ENCODE results near the gene FURIN. TPM values are rescaled to one million over a fixed set of nuclear protein-coding genes. Genes with fewer than 3 reads are reported as not detected.

The FURIN gene
- total and polyA plus RNA-seq, 9 of the 15 experiments (the other 6 are each of a cell fraction or from before 2014, with no cell fraction given), result 0.92 to 99.9 (median 34.8) TPM

- TF ChIP-seq POLR3G (IDR thresholded peaks at IDR 0.05; ENCODE audit: extremely low read depth, insufficient read length, insufficient replicate concordance) (no peak), TCFL5 (CRISPR knock-in tag; conservative IDR thresholded peaks at IDR 0.05) (no peak), MBD2 (IDR thresholded peaks at IDR 0.05; ENCODE audit: borderline replicate concordance, low read depth) (no peak), CREB3L1 (IDR thresholded peaks at IDR 0.05; ENCODE audit: borderline replicate concordance, low read depth) (no peak), CREBBP (IDR thresholded peaks at IDR 0.05; ENCODE audit: low read depth, low read length) (no peak), BACH1 (tag; IDR thresholded peaks at IDR 0.05) (no peak), ZNF282 (CRISPR knock-in tag; IDR thresholded peaks at IDR 0.05) (0 out of 2 replicates have a peak, but pooled peaks have one; percentile 48), YY1 (IDR thresholded peaks at IDR 0.05; ENCODE audit: borderline replicate concordance in 1 of 3, control insufficient read depth in 1 of 3, extremely low read depth in 1 of 3, insufficient read depth in 3 of 3, insufficient read length in 1 of 3, insufficient replicate concordance in 2 of 3, low read depth in 1 of 3, low read length in 2 of 3) (peak in 1 of 3 experiments; percentile 79), CGGBP1 (CRISPR knock-in tag; IDR thresholded peaks at IDR 0.05) (no peak), ZNF830 (CRISPR knock-in tag; IDR thresholded peaks at IDR 0.05) (no peak), STAG1 (CRISPR knock-in tag; IDR thresholded peaks at IDR 0.05; ENCODE audit: borderline replicate concordance) (no peak), OTX1 (CRISPR knock-in tag; IDR thresholded peaks at IDR 0.05) (no peak), ZBTB7A (IDR thresholded peaks at IDR 0.05; ENCODE audit: borderline replicate concordance, control insufficient read depth, low read depth, low read length) (peak; percentile 87), ZNF175 (CRISPR knock-in tag; IDR thresholded peaks at IDR 0.05; ENCODE audit: low read depth) (no peak), HDAC3 (IDR thresholded peaks at IDR 0.05; ENCODE audit: borderline replicate concordance, partially characterized antibody) (no peak), ZNF609 (CRISPR knock-in tag; IDR thresholded peaks at IDR 0.05; ENCODE audit: borderline replicate concordance) (no peak), RNF219 (CRISPR knock-in tag; IDR thresholded peaks at IDR 0.05) (no peak), RBBP5 (IDR thresholded peaks at IDR 0.05; ENCODE audit: borderline replicate concordance, insufficient read depth, low read length, poor library complexity, severe bottlenecking) (peak; percentile 38)
Observed at GRCh38 chr15:90873998-90874605, 5.7 kb downstream of the FURIN start (continued).

Data from K562 (cell line).